K562 (cell line): ENCODE results near the gene COQ9.

Experiments
- ARNT ChIP-seq, 2 experiments: fragments of 450-650 bp; IDR thresholded peaks; 2 replicates each; pipeline ENCODE4 v1.6.1; 2016; ENCODE audit warnings: mild to moderate bottlenecking in 1 of 2
- CREBBP ChIP-seq: IDR thresholded peaks from one replicate; pipeline ENCODE4 v1.6.1; 2012; ENCODE audit warnings: low read depth, mild to moderate bottlenecking, control low read depth, inconsistent platforms, low read length
- FOSL1 ChIP-seq: fragments of 200-800 bp; sonication (Bioruptor generic); conservative IDR thresholded peaks from 2 replicates; pipeline ENCODE4 v1.6.1; 2016; ENCODE audit warnings: missing genetic modification characterization, missing compliant biosample characterization
- GABPA ChIP-seq: fragments of 200-800 bp; sonication (Bioruptor generic); conservative IDR thresholded peaks from 2 replicates; pipeline ENCODE4 v1.6.1; 2016; ENCODE audit warnings: low read depth, missing genetic modification characterization, missing compliant biosample characterization
- GATAD2A ChIP-seq: fragments of 450-650 bp; IDR thresholded peaks from 2 replicates; pipeline ENCODE4 v1.6.1; 2017
- MAFF ChIP-seq: IDR thresholded peaks from 2 replicates; pipeline ENCODE4 v1.6.1; 2012; ENCODE audit warnings: low read length, improper control_type of control experiment
- MYC ChIP-seq, 2 experiments: fragments of 250-450 bp in 1 of 2; sonication (Bioruptor Pico) in 1 of 2; IDR thresholded peaks; 2 replicates each; pipeline versions ENCODE4 v1.5.1 to v1.6.1; 2012 to 2021; ENCODE audit warnings: low read depth in 2 of 2, borderline replicate concordance in 1 of 2, improper control_type of control experiment in 1 of 2, low read length in 1 of 2, mild to moderate bottlenecking in 1 of 2, moderate library complexity in 1 of 2
- NR2C2 ChIP-seq, 2 experiments: fragments of 200-800 bp in 1 of 2; sonication (Bioruptor generic) in 1 of 2; sonication (generic) in 1 of 2; formaldehyde crosslinking in 1 of 2; IDR thresholded peaks; 2 replicates each; pipeline versions ENCODE4 v1.6.1 to v1.8.0; 2016 to 2022; ENCODE audit warnings: mild to moderate bottlenecking in 1 of 2, missing compliant biosample characterization in 1 of 2, missing genetic modification characterization in 1 of 2, missing genetic modification reagents in 1 of 2
- POLR2A ChIP-seq: fragments of 450-650 bp; conservative IDR thresholded peaks from 2 replicates; pipeline ENCODE4 v1.6.1; 2016
- TF ChIP-seq, protein P1 (sequence below): fragments of 450-650 bp; IDR thresholded peaks from 2 replicates; pipeline ENCODE4 v1.6.1; 2016; ENCODE audit warnings: antibody characterized with exemption

DNA sequence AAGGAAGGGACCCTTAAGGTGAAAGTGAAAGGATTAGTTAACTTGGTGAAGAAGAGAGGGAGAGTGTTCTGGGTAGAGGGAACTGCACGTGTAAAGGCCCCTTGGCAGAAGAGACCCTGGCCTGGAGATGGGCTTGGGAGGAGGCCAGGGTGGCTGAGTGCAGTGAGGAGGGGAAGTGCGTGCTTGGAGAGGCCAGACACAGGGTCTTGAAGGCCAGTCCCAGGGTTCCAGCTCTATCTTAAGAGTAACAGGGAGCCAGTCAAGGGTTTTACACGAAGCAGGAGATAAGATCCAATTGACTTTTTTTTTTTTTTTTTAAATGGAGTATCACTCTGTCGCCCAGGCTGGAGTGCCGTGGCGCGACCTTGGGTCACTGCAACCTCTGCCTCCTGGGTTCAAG is 54.2 kb downstream of the COQ9 start:
- no peak for TF ChIP-seq NR2C2 (CRISPR knock-in tag; IDR thresholded peaks at IDR 0.05)
- no peak for TF ChIP-seq NR2C2 (tag; IDR thresholded peaks at IDR 0.05)
- no peak for TF ChIP-seq GABPA (tag)
- TF ChIP-seq ARNT (IDR thresholded peaks at IDR 0.05) = no peak
- no peak for TF ChIP-seq MAFF
- TF ChIP-seq GATAD2A = no peak
- TF ChIP-seq MYC (IDR thresholded peaks at IDR 0.05; ENCODE audit: low read depth, low read length) = no peak
- no peak for TF ChIP-seq MYC (CRISPR knock-in tag; IDR thresholded peaks at IDR 0.05; ENCODE audit: borderline replicate concordance, low read depth)
- TF ChIP-seq, protein P1, sequence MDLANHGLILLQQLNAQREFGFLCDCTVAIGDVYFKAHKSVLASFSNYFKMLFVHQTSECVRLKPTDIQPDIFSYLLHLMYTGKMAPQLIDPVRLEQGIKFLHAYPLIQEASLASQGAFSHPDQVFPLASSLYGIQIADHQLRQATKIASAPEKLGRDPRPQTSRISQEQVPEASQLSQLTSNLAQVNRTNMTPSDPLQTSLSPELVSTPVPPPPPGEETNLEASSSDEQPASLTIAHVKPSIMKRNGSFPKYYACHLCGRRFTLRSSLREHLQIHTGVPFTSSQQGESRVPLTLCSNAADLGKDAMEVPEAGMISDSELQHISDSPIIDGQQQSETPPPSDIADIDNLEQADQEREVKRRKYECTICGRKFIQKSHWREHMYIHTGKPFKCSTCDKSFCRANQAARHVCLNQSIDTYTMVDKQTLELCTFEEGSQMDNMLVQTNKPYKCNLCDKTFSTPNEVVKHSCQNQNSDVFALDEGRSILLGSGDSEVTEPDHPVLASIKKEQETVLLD = no peak
- TF ChIP-seq FOSL1 (tag) = no peak
- no peak for TF ChIP-seq CREBBP
- no peak for TF ChIP-seq POLR2A
